ENCODE results near the gene DCTD.
"Not testable (repeated sequence)": the region's sequence is repeated elsewhere in the genome, so short reads cannot be mapped to it uniquely, and the experiment has no call there.

DCTD gene

GRCh38 chr4:182922501-182923284 lies 5.5 kb upstream of the DCTD start:
- DNase-seq = no peak
- intact Hi-C loops (cut with DNase I) = no loop called here

GRCh38 chr4:182921608-182922007 lies 4.4 kb upstream of the DCTD start:
- no peak for DNase-seq
- intact Hi-C loops (cut with DNase I) = no loop called here

- intact Hi-C loops (cut with DNase I) = no loop called here
- no peak for DNase-seq
Measured at GRCh38 chr4:182920676-182921075, 3.5 kb upstream of the DCTD start.

- DNase-seq = no peak
- intact Hi-C loops (cut with DNase I) = loop anchor here (10.0 kb wide), 1 partner anchor 114 kb away; no protein-coding TSS in a partner anchor
Measured at GRCh38 chr4:182918791-182919302, 1.7 kb upstream of the DCTD start.

GRCh38 chr4:182918044-182918607 lies 940 bp upstream of the DCTD start:
- intact Hi-C loops (cut with DNase I) = loop anchor here (10.0 kb wide), 1 partner anchor 113 kb away; no protein-coding TSS in a partner anchor

GRCh38 chr4:182916483-182917181 lies 554 bp downstream of the DCTD start:
- intact Hi-C loops (cut with DNase I) = loop anchor here (10.0 kb wide), 1 partner anchor 112 kb away; no protein-coding TSS in a partner anchor

More at GRCh38 chr4:182918044-182918607, 940 bp upstream of the DCTD start:
- no peak for DNase-seq

GRCh38 chr4:182914357-182914756 lies 2.8 kb downstream of the DCTD start:
- intact Hi-C loops (cut with DNase I) = loop anchor here (10.0 kb wide), 1 partner anchor 110 kb away; no protein-coding TSS in a partner anchor
- DNase-seq = no peak

More at GRCh38 chr4:182916483-182917181, 554 bp downstream of the DCTD start:
- DNase-seq = peak in 8 of 10 donors; percentile 23 to 92 (median 44)

GRCh38 chr4:182913621-182914020 lies 3.6 kb downstream of the DCTD start:
- intact Hi-C loops (cut with DNase I) = loop anchor here (10.0 kb wide), 1 partner anchor 109 kb away; no protein-coding TSS in a partner anchor
- no peak for DNase-seq

- no peak for DNase-seq
- intact Hi-C loops (cut with DNase I) = loop anchor here (10.0 kb wide), 1 partner anchor 108 kb away; no protein-coding TSS in a partner anchor
Measured at GRCh38 chr4:182913036-182913435, 4.2 kb downstream of the DCTD start.

GRCh38 chr4:182908124-182908523 lies 9.1 kb downstream of the DCTD start:
- DNase-seq = no peak
- intact Hi-C loops (cut with DNase I) = no loop called here

GRCh38 chr4:182907396-182907795 lies 9.8 kb downstream of the DCTD start:
- intact Hi-C loops (cut with DNase I) = no loop called here
- DNase-seq = no peak

GRCh38 chr4:182906786-182907185 lies 10.4 kb downstream of the DCTD start:
- intact Hi-C loops (cut with DNase I) = no loop called here
- DNase-seq = no peak

- DNase-seq = no peak
- intact Hi-C loops (cut with DNase I) = no loop called here
Measured at GRCh38 chr4:182905038-182905437, 12.1 kb downstream of the DCTD start.

GRCh38 chr4:182904211-182904761 lies 12.9 kb downstream of the DCTD start:
- intact Hi-C loops (cut with DNase I) = no loop called here
- no peak for DNase-seq

- intact Hi-C loops (cut with DNase I) = no loop called here
Measured at GRCh38 chr4:182903013-182903412, 14.2 kb downstream of the DCTD start.

GRCh38 chr4:182901337-182901736 lies 15.8 kb downstream of the DCTD start:
- intact Hi-C loops (cut with DNase I) = no loop called here
- DNase-seq = no peak

More at GRCh38 chr4:182903013-182903412, 14.2 kb downstream of the DCTD start:
- DNase-seq = no peak

GRCh38 chr4:182900021-182900420 lies 17.2 kb downstream of the DCTD start:
- intact Hi-C loops (cut with DNase I); DNase-seq: not testable (repeated sequence)

- intact Hi-C loops (cut with DNase I) = no loop called here
Measured at GRCh38 chr4:182898479-182898799, 18.7 kb downstream of the DCTD start.

GRCh38 chr4:182897601-182898478 lies 19.3 kb downstream of the DCTD start:
- intact Hi-C loops (cut with DNase I) = no loop called here
- DNase-seq = no peak

More at GRCh38 chr4:182898479-182898799, 18.7 kb downstream of the DCTD start:
- no peak for DNase-seq

GRCh38 chr4:182896421-182896820 lies 20.8 kb downstream of the DCTD start:
- intact Hi-C loops (cut with DNase I) = no loop called here
- no peak for DNase-seq

Measured in posterior cingulate gyrus (tissue), 11 donors.